ENCODE measurements around the gene DCDC1.

GRCh38 chr11:31141789-31142188, 227.8 kb downstream of the DCDC1 start:
- TF ChIP-seq PBX3 (IDR thresholded peaks at IDR 0.05) (no peak), CTCF (IDR thresholded peaks at IDR 0.05) (no peak), EHF (CRISPR knock-in tag; IDR thresholded peaks at IDR 0.05) (no peak), RCOR1 (IDR thresholded peaks at IDR 0.05; ENCODE audit: low read depth, low read length) (no peak), POLR2A (IDR thresholded peaks at IDR 0.05; ENCODE audit: low read length) (no peak), RNF2 (IDR thresholded peaks at IDR 0.05; ENCODE audit: borderline replicate concordance, low read depth) (no peak), CHD4 (IDR thresholded peaks at IDR 0.05; ENCODE audit: borderline replicate concordance) (no peak), FOSB (CRISPR knock-in tag; IDR thresholded peaks at IDR 0.05) (no peak), MAX (IDR thresholded peaks at IDR 0.05) (no peak)

Data from A549 (cell line).